Measurements from ENCODE around the gene CNTN4. TPM values are rescaled to one million over a fixed set of nuclear protein-coding genes. Genes with fewer than 3 reads are reported as not detected.

The CNTN4 gene
- total RNA-seq, 1 donor from 2014 or later: not detected

GRCh38 chr3:2274526-2274925, 175.9 kb downstream of the CNTN4 start:
- Mint-ChIP-seq H3K4me3 (ENCODE audit: unreplicated experiment) (no peak overlapping the region), H3K27me3 (ENCODE audit: low read depth, unreplicated experiment) (no peaks in the 10 kb centered on the region), H3K4me1 (ENCODE audit: low read depth, unreplicated experiment) (no peaks in the 10 kb centered on the region), H3K27ac (ENCODE audit: unreplicated experiment) (no peak overlapping the region), H3K36me3 (ENCODE audit: low read depth, unreplicated experiment) (no peaks in the 10 kb centered on the region), H3K9me3 (ENCODE audit: unreplicated experiment) (peaks cover 5% of the 10 kb centered on the region)
- Histone ChIP-seq H3K36me3 (ENCODE audit: insufficient read depth, low read length) (no peaks in the 10 kb centered on the region), H3K79me2 (ENCODE audit: insufficient read depth, low read length) (no peaks in the 10 kb centered on the region), H3K27me3 (ENCODE audit: insufficient read depth, low read length) (no peaks in the 10 kb centered on the region), H4K20me1 (ENCODE audit: insufficient read depth, low read length) (no peaks in the 10 kb centered on the region), H2AFZ (ENCODE audit: low read depth, low read length) (no peak overlapping the region), H3K4me3 (ENCODE audit: insufficient read depth, low read depth, low read length) (no peak overlapping the region), H3K4me2 (ENCODE audit: low read length) (no peak overlapping the region), H3K9me3 (ENCODE audit: insufficient read depth, low read depth, low read length) (no peaks in the 10 kb centered on the region), H3K27ac (ENCODE audit: low read depth, low read length) (no peak overlapping the region), H3K9ac (ENCODE audit: low read length) (no peak overlapping the region), H3K4me1 (ENCODE audit: insufficient read depth, low read length) (no peaks in the 10 kb centered on the region)
- TF ChIP-seq EZH2 (IDR thresholded peaks at IDR 0.05; ENCODE audit: insufficient read depth, low read length): no peak
- no peak for TF ChIP-seq CTCF (IDR thresholded peaks at IDR 0.05; ENCODE audit: insufficient read depth, low read depth, low read length)
- FAIRE-seq (no peak), DNase-seq (ENCODE audit: low read depth) (no peak)

- no peaks in the 10 kb centered on the region for H3K79me2 ChIP-seq (ENCODE audit: insufficient read depth, low read length)
- H3K4me3 Mint-ChIP-seq (ENCODE audit: unreplicated experiment): no peak overlapping the region
- H2AFZ ChIP-seq (ENCODE audit: low read depth, low read length): no peak overlapping the region
- H3K27ac ChIP-seq (ENCODE audit: low read depth, low read length): no peak overlapping the region
- no peaks in the 10 kb centered on the region for H3K27me3 Mint-ChIP-seq (ENCODE audit: low read depth, unreplicated experiment)
- H4K20me1 ChIP-seq (ENCODE audit: insufficient read depth, low read length): no peaks in the 10 kb centered on the region
- no peaks in the 10 kb centered on the region for H3K27me3 ChIP-seq (ENCODE audit: insufficient read depth, low read length)
- DNase-seq (ENCODE audit: low read depth) (no peak), FAIRE-seq (no peak)
- no peaks in the 10 kb centered on the region for H3K4me1 Mint-ChIP-seq (ENCODE audit: low read depth, unreplicated experiment)
- no peaks in the 10 kb centered on the region for H3K36me3 Mint-ChIP-seq (ENCODE audit: low read depth, unreplicated experiment)
- H3K36me3 ChIP-seq (ENCODE audit: insufficient read depth, low read length): no peaks in the 10 kb centered on the region
- H3K4me2 ChIP-seq (ENCODE audit: low read length): no peak overlapping the region
- H3K9ac ChIP-seq (ENCODE audit: low read length): no peak overlapping the region
- no peak overlapping the region for H3K27ac Mint-ChIP-seq (ENCODE audit: unreplicated experiment)
- no peaks in the 10 kb centered on the region for H3K4me1 ChIP-seq (ENCODE audit: insufficient read depth, low read length)
- H3K4me3 ChIP-seq (ENCODE audit: insufficient read depth, low read depth, low read length): no peak overlapping the region
- no peaks in the 10 kb centered on the region for H3K9me3 ChIP-seq (ENCODE audit: insufficient read depth, low read depth, low read length)
- TF ChIP-seq EZH2 (IDR thresholded peaks at IDR 0.05; ENCODE audit: insufficient read depth, low read length): no peak
- TF ChIP-seq CTCF (IDR thresholded peaks at IDR 0.05; ENCODE audit: insufficient read depth, low read depth, low read length): no peak
- H3K9me3 Mint-ChIP-seq (ENCODE audit: unreplicated experiment): peaks cover 10% of the 10 kb centered on the region
Measured at GRCh38 chr3:2283818-2284217, 185.2 kb downstream of the CNTN4 start.

- Mint-ChIP-seq H3K4me1 (ENCODE audit: low read depth, unreplicated experiment) (no peaks in the 10 kb centered on the region), H3K36me3 (ENCODE audit: low read depth, unreplicated experiment) (no peaks in the 10 kb centered on the region), H3K4me3 (ENCODE audit: unreplicated experiment) (no peak overlapping the region), H3K27me3 (ENCODE audit: low read depth, unreplicated experiment) (no peaks in the 10 kb centered on the region), H3K27ac (ENCODE audit: unreplicated experiment) (no peak overlapping the region), H3K9me3 (ENCODE audit: unreplicated experiment) (peaks cover 5% of the 10 kb centered on the region)
- no peak for FAIRE-seq
- Histone ChIP-seq H3K36me3 (ENCODE audit: insufficient read depth, low read length) (no peaks in the 10 kb centered on the region), H3K4me1 (ENCODE audit: insufficient read depth, low read length) (no peaks in the 10 kb centered on the region), H3K27ac (ENCODE audit: low read depth, low read length) (no peak overlapping the region), H3K4me2 (ENCODE audit: low read length) (no peak overlapping the region), H3K4me3 (ENCODE audit: insufficient read depth, low read depth, low read length) (no peak overlapping the region), H3K79me2 (ENCODE audit: insufficient read depth, low read length) (no peaks in the 10 kb centered on the region), H4K20me1 (ENCODE audit: insufficient read depth, low read length) (no peaks in the 10 kb centered on the region), H2AFZ (ENCODE audit: low read depth, low read length) (no peak overlapping the region), H3K27me3 (ENCODE audit: insufficient read depth, low read length) (no peaks in the 10 kb centered on the region), H3K9me3 (ENCODE audit: insufficient read depth, low read depth, low read length) (no peaks in the 10 kb centered on the region), H3K9ac (ENCODE audit: low read length) (no peak overlapping the region)
- TF ChIP-seq CTCF (IDR thresholded peaks at IDR 0.05; ENCODE audit: insufficient read depth, low read depth, low read length) (no peak), EZH2 (IDR thresholded peaks at IDR 0.05; ENCODE audit: insufficient read depth, low read length) (no peak)
- DNase-seq (ENCODE audit: low read depth): no peak
Measured at GRCh38 chr3:2300938-2301337, 202.3 kb downstream of the CNTN4 start.
